GM12874 (cell line): Measurements from ENCODE around the gene DISP3.

Experiments used
- TF ChIP-seq, protein P1 (sequence below): IDR thresholded peaks from 2 replicates; pipeline ENCODE4 v1.5.1; 2011; ENCODE audit warnings: low read depth, mild to moderate bottlenecking, control low read depth, low read length, moderate library complexity; ENCODE audit not compliant: insufficient read depth

DISP3 gene

DNA sequence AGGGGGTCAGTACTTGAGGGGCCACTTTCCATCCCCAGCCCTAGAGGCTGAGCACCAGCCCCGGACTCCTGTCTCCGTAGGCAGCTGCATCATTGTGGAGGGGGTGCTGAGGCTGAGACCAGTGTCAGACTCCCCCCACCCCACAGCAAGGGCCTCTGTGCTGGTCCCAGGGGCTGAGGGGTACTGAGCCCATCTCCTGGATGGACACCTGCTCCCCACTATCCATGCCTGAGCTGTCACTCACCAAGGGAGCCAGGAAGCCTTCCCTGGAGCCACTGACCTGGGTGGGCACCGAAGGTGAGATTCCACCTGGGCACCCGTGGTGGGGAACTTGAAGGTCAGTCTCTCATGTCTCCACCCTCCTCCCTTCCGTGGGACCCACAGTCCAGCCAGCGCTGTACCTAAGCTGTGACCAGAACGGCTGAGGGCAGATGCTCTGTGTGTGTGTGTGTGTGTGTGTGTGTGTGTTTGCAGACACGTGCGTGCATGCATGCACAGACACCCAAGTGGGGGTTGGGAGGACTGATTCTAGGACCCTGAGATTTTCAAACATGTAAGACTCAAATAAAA is 9.3 kb downstream of the DISP3 start:
- TF ChIP-seq, protein P1, sequence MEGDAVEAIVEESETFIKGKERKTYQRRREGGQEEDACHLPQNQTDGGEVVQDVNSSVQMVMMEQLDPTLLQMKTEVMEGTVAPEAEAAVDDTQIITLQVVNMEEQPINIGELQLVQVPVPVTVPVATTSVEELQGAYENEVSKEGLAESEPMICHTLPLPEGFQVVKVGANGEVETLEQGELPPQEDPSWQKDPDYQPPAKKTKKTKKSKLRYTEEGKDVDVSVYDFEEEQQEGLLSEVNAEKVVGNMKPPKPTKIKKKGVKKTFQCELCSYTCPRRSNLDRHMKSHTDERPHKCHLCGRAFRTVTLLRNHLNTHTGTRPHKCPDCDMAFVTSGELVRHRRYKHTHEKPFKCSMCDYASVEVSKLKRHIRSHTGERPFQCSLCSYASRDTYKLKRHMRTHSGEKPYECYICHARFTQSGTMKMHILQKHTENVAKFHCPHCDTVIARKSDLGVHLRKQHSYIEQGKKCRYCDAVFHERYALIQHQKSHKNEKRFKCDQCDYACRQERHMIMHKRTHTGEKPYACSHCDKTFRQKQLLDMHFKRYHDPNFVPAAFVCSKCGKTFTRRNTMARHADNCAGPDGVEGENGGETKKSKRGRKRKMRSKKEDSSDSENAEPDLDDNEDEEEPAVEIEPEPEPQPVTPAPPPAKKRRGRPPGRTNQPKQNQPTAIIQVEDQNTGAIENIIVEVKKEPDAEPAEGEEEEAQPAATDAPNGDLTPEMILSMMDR = no peak

DNA sequence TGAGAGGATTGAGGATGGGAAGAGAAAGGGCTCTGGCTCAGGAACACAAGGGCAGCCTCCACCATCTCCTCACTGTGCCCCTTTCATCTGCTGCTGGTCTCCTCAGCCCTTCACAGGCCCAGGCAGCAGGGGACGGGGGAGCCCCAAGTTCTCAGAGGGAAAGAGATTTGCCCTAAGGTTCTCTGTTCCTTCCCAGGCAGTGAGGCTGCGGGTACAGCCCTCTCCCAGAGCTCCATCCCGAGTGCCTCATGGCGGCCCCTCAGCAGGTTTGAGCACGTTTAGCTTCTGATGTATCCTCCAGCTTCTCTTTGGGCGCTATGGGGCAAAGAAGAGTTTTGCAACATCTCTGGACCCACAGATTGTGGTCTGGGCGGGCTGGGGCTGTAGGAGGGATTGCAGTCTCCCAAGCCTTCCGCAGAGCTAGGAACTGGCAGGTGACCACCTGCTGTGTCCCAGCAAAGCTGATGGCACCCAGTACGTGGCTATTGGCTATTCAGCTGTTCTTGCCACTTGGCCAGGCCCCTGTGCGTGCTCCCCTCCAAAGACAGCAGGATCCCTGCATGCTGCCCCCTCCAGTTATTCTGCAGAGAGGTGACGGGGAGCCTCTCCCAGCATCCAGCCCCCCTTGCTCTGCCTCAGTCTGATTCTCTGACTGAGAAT is 10.1 kb downstream of the DISP3 start:
- TF ChIP-seq, protein P1 = no peak

DNA sequence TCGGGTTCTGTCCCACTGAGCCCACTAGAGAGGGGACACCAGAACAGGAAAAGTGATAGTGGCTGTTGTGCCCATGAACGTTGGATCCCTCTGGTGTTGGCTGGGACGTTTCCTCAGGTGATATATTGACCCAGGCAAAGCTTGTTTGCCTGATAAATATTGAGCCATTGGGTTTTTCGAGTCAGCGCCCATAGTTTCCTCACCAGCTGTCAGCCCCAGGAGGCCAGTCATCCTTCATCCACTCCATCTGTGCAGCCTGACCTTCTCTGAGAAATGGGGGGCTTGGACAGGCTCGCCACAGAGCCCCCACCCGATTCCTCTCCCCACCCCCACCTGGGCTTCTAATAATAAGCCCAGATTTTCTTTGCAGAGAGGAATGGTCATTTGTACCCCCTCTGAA is 13.3 kb downstream of the DISP3 start:
- TF ChIP-seq, protein P1 = no peak

DNA sequence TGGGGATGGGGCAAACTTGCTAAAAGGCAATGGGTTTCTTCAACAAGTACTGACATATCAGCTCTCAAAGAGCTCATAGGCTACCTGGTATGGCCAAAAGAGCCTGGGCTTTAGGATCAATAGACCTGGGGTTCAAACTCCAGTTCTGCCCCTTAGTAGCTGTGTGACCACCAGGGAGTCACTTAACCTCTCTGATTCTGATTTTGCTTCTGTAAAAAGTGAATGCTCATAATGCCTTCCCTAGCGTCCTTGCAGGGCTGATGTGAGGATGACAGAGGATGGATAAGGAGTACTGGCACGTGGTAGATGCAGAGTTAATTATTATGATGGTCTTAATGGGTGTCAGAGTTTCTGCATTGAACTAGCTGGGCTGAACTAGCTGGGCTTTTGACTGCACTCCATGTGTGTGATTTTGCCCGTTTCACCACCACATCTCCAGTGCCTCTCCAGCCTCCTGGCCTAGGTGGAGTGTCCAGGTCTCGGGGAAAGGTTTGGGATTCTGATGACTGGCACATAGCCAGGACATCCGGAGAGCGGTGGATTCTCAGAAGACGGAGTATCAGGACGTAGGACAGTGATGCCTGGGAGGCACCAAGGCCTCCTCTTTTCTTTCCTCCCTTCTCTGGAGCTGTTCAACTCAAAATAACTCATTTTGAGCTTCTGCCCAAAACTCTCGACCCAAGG is 15.2 kb downstream of the DISP3 start:
- TF ChIP-seq, protein P1 = no peak

DNA sequence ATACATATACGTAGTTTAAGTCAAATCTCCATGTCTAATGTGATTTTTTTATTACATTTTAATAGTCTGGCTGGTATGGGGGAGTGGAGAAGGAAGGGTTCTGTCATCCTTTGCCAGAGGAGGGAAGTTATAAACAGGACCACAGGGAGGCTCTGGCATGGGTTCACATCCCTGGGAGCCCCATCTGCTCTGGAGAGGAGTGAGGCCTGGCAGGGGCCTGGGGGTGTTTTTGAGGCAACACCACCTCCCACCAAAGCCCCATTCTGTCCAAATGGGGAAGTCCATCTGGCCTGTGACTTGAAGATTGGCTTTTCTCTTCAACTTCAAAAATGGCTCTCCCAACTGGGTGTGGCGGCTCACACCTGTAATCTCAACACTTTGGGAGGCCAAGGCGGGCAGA is 15.8 kb downstream of the DISP3 start:
- TF ChIP-seq, protein P1 = no peak

DNA sequence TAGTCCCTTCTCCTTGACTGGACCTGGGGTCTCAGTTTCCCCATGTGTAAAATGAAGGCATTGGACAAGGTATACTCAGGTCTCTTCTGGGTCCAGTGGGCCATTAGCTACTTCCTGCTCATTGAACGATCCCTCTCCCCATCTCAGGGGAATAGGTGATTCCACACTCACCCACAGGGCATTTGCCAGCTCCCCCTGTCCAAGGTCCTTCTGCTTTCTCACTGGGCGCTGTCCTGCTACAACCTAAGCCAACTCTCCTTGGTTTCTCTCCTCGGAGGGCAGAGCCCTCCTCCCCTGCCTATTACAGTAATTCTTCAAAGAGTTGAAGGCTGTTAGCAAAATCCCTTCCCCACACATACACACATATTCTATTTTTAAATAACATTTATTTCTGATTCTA is 16.6 kb downstream of the DISP3 start:
- TF ChIP-seq, protein P1 = no peak

DNA sequence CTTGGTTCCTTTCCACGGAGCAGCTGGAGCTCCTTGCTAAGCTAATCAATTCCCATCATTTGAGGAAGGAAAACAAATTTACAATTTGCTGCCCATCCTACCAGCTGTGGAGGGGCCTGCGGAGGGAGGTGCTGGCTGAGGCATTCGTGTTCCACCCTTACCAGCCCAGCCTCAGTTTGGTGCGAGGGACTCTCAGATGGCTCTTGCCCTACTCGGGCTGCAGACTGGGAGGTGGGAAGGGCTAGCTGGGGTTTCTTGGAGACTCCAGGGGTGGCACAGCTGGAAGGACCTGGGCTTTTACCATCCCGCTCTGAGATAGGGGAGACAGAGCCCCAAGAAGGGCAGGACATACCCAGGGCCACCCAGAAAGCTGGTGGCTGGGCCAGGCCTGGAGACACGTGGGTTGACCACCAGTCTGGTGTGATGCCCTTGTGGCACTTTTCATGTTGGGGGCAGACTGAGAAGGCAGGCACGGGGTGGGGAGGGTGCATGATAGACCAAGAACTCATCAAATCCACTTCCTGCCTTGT is 17.7 kb downstream of the DISP3 start:
- TF ChIP-seq, protein P1 = no peak
